Ovary (tissue), 3 donors: ENCODE data around the gene ADCY9.

Experiments used
- CTCF ChIP-seq, 3 donors: fragments of 450-650 bp in 2 of 3; fragments of 200-600 bp in 1 of 3; IDR thresholded peaks; one replicate each; pipeline versions ENCODE4 v1.5.1 to v1.8.0; 2016 to 2022; ENCODE audit warnings: antibody characterized with exemption in 3 of 3, mild to moderate bottlenecking in 1 of 3
- POLR2A ChIP-seq: fragments of 450-650 bp; IDR thresholded peaks from one replicate; pipeline ENCODE4 v1.6.1; 2017; ENCODE audit warnings: antibody characterized with exemption, mild to moderate bottlenecking, moderate library complexity
- donor health status: DM: no; HTN: no; CAD: no.

DNA sequence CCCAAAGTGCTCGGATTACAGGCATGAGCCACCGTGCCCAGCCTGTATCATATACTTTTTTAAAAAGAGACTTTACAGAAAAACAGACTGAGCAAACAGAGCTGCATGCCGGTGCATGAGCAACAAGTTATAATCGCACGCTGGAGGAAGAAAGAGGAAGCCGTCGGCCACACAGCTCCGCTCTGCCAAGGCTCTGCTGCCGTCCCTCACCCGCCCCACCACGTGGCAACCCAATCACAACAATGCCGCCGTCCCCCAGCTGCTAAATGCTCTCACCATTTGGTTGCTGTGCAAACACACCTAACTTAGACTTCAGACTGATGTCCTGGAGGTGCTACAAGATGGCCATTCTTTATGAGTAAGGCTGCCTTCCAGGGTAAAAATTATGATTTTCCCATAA is 83.5 kb downstream of the ADCY9 start:
- TF ChIP-seq POLR2A: no peak
- no peak for TF ChIP-seq CTCF (IDR thresholded peaks at IDR 0.05)
